Gastrocnemius medialis (tissue), 4 donors: ENCODE data around the gene DTD1.

Experiments
- POLR2A ChIP-seq, 2 donors: fragments of 450-650 bp; IDR thresholded peaks; one replicate each; pipeline ENCODE4 v1.6.1; 2017; ENCODE audit warnings: antibody characterized with exemption in 2 of 2, mild to moderate bottlenecking in 2 of 2, moderate library complexity in 2 of 2
- TF ChIP-seq, protein P1 (sequence below), 5 experiments: fragments of 450-650 bp in 3 of 5; fragments of 200-600 bp in 2 of 5; sonication (generic) in 2 of 5; IDR thresholded peaks in 4 of 5; conservative IDR thresholded peaks in 1 of 5; 1 replicate in 4 of 5; 2 replicates in 1 of 5; pipeline ENCODE4 v1.5.1; 2016 to 2019; ENCODE audit warnings: antibody characterized with exemption in 5 of 5, mild to moderate bottlenecking in 3 of 5, moderate library complexity in 3 of 5

DNA sequence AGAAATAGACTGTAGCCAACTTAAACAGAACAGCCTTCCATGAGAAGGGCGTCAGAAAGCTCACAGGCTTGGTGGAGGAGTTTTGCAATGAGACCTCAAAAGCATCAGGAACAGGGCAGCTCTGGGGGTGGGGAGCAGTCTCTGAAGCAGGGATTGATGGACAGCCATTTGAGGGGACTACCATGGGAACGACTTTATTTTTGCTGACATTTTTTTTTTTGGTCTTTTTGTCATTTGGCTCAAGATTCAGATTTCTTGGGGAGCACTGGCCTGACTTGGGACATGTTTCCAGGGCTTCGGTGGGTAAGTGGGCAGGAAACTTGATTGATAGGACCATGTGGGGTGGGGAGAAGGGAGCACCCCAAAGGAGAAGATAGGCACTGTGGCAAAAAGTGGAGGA is 193.7 kb downstream of the DTD1 start:
- no peak for TF ChIP-seq POLR2A (IDR thresholded peaks at IDR 0.05)
- TF ChIP-seq, protein P1, sequence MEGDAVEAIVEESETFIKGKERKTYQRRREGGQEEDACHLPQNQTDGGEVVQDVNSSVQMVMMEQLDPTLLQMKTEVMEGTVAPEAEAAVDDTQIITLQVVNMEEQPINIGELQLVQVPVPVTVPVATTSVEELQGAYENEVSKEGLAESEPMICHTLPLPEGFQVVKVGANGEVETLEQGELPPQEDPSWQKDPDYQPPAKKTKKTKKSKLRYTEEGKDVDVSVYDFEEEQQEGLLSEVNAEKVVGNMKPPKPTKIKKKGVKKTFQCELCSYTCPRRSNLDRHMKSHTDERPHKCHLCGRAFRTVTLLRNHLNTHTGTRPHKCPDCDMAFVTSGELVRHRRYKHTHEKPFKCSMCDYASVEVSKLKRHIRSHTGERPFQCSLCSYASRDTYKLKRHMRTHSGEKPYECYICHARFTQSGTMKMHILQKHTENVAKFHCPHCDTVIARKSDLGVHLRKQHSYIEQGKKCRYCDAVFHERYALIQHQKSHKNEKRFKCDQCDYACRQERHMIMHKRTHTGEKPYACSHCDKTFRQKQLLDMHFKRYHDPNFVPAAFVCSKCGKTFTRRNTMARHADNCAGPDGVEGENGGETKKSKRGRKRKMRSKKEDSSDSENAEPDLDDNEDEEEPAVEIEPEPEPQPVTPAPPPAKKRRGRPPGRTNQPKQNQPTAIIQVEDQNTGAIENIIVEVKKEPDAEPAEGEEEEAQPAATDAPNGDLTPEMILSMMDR (IDR thresholded peaks at IDR 0.05 in 4 of 5, conservative IDR thresholded peaks at IDR 0.05 in 1 of 5): no peak
